Spinal cord (tissue), 10 donors: ENCODE results near the gene CBFA2T3. TPM values are rescaled to one million over a fixed set of nuclear protein-coding genes. Genes with fewer than 3 reads are reported as not detected.

Experiments used
- DNase-seq, 6 donors: peaks; one replicate each; pipeline versions ENCODE4 v3.0.0 to v3.0.0-alpha.2; 2013 to 2015; ENCODE audit warnings: low spot score in 6 of 6, low read depth in 4 of 6
- H3K27ac ChIP-seq: one replicate; pipeline ENCODE4 v1.5.1; 2013; ENCODE audit warnings: low read depth, low read length, control low read depth
- H3K27me3 ChIP-seq: one replicate; pipeline ENCODE4 v1.6.1; 2013; ENCODE audit warnings: low read length; ENCODE audit not compliant: control insufficient read depth, insufficient read depth
- H3K36me3 ChIP-seq: one replicate; pipeline ENCODE4 v1.6.1; 2013; ENCODE audit warnings: low read length; ENCODE audit not compliant: control insufficient read depth, insufficient read depth
- H3K4me1 ChIP-seq: one replicate; pipeline ENCODE4 v1.6.1; 2013; ENCODE audit warnings: low read length; ENCODE audit not compliant: control insufficient read depth, insufficient read depth
- H3K4me3 ChIP-seq: one replicate; pipeline ENCODE4 v1.5.1; 2013; ENCODE audit warnings: low read depth, low read length, control low read depth
- H3K9me3 ChIP-seq: one replicate; pipeline ENCODE4 v1.6.1; 2013; ENCODE audit warnings: low read length; ENCODE audit not compliant: control insufficient read depth, insufficient read depth
- WGBS: methylation state at CpG from one replicate; pipeline ENCODE4 v1.1.5; 2013; ENCODE audit warnings: missing lambda C conversion rate; ENCODE audit not compliant: insufficient coverage; 5-methylcytosine and 5-hydroxymethylcytosine counted together
- polyA plus RNA-seq, 2 donors: library from polyadenylated mRNA; unstranded; fragments of 120-200 nt; gene quantifications; one replicate each; pipeline ENCODE4 v1.2.1, GENCODE V29; 2013; ENCODE audit not compliant: insufficient read length in 2 of 2
- total RNA-seq, 2 donors: library from RNA; depleted of rRNA in 1 of 2; stranded (reverse); fragments of 120-200 nt in 1 of 2; fragments of >200 nt in 1 of 2; gene quantifications; one replicate each; pipeline versions ENCODE4 v1.2.3 to v1.2.4, GENCODE V29; 2013 to 2014
- donor health status: healthy.

The CBFA2T3 gene
- total and polyA plus RNA-seq, 4 donors = 1.2 to 19.5 (median 11.0) TPM

GRCh38 chr16:88988980-88989811, 12.2 kb upstream of the CBFA2T3 start:
- H3K36me3 ChIP-seq = no peaks in the 10 kb centered on the region

GRCh38 chr16:88985521-88985920, 8.5 kb upstream of the CBFA2T3 start:
- 81% methylated on average over 13 of the region's 13 CpGs for WGBS
- no peak overlapping the region for H3K27ac ChIP-seq
- no peaks in the 10 kb centered on the region for H3K36me3 ChIP-seq
- DNase-seq = no peak
- no peaks in the 10 kb centered on the region for H3K9me3 ChIP-seq
- H3K4me3 ChIP-seq = no peak overlapping the region
- H3K27me3 ChIP-seq = no peaks in the 10 kb centered on the region
- peaks cover 11% of the 10 kb centered on the region for H3K4me1 ChIP-seq

More at GRCh38 chr16:88988980-88989811, 12.2 kb upstream of the CBFA2T3 start:
- Histone ChIP-seq H3K4me1 (peaks cover 24% of the 10 kb centered on the region), H3K4me3 (no peak overlapping the region), H3K27me3 (no peaks in the 10 kb centered on the region), H3K27ac (no peak overlapping the region), H3K9me3 (no peaks in the 10 kb centered on the region)
- 59% methylated on average over 44 of the region's 44 CpGs for WGBS
- DNase-seq = peak in 2 of 6 donors; percentile 62 to 84

- WGBS = 88% methylated on average over 28 of the region's 41 CpGs
- H3K36me3 ChIP-seq = no peaks in the 10 kb centered on the region
- H3K27me3 ChIP-seq = no peaks in the 10 kb centered on the region
- no peak overlapping the region for H3K27ac ChIP-seq
- H3K4me3 ChIP-seq = no peak overlapping the region
- no peaks in the 10 kb centered on the region for H3K9me3 ChIP-seq
- peaks cover 3% of the 10 kb centered on the region for H3K4me1 ChIP-seq
- no peak for DNase-seq
Observed at GRCh38 chr16:88983771-88984687, 7.0 kb upstream of the CBFA2T3 start.

- 85% methylated on average over 8 of the region's 11 CpGs for WGBS
- no peak for DNase-seq
- H3K36me3 ChIP-seq = no peaks in the 10 kb centered on the region
- H3K4me3 ChIP-seq = no peak overlapping the region
- H3K27ac ChIP-seq = no peak overlapping the region
- H3K4me1 ChIP-seq = peaks cover 5% of the 10 kb centered on the region
- H3K9me3 ChIP-seq = no peaks in the 10 kb centered on the region
- no peaks in the 10 kb centered on the region for H3K27me3 ChIP-seq
Observed at GRCh38 chr16:88983165-88983564, 6.2 kb upstream of the CBFA2T3 start.

- Histone ChIP-seq H3K36me3 (no peaks in the 10 kb centered on the region), H3K4me3 (no peak overlapping the region), H3K9me3 (no peaks in the 10 kb centered on the region), H3K27me3 (no peaks in the 10 kb centered on the region), H3K4me1 (peaks cover 10% of the 10 kb centered on the region), H3K27ac (no peak overlapping the region)
- no peak for DNase-seq
- 75% methylated on average over 18 of the region's 25 CpGs for WGBS
Observed at GRCh38 chr16:88982286-88983084, 5.5 kb upstream of the CBFA2T3 start.

- Histone ChIP-seq H3K4me1 (peaks cover 17% of the 10 kb centered on the region), H3K27me3 (no peaks in the 10 kb centered on the region)
- WGBS = 69% methylated on average over 2 of the region's 3 CpGs
Observed at GRCh38 chr16:88979353-88980015, 2.5 kb upstream of the CBFA2T3 start.

GRCh38 chr16:88978608-88979346, 1.8 kb upstream of the CBFA2T3 start:
- H3K4me3 ChIP-seq = no peak overlapping the region
- H3K27me3 ChIP-seq = no peaks in the 10 kb centered on the region
- H3K9me3 ChIP-seq = no peaks in the 10 kb centered on the region
- WGBS = 83% methylated on average over 17 of the region's 21 CpGs
- H3K27ac ChIP-seq = no peak overlapping the region
- no peaks in the 10 kb centered on the region for H3K36me3 ChIP-seq
- peaks cover 17% of the 10 kb centered on the region for H3K4me1 ChIP-seq
- no peak for DNase-seq

More at GRCh38 chr16:88979353-88980015, 2.5 kb upstream of the CBFA2T3 start:
- Histone ChIP-seq H3K27ac (no peak overlapping the region), H3K36me3 (no peaks in the 10 kb centered on the region), H3K4me3 (no peak overlapping the region), H3K9me3 (no peaks in the 10 kb centered on the region)
- no peak for DNase-seq

- DNase-seq = no peak
- no peaks in the 10 kb centered on the region for H3K27me3 ChIP-seq
- H3K9me3 ChIP-seq = no peaks in the 10 kb centered on the region
- H3K27ac ChIP-seq = no peak overlapping the region
- WGBS = 73% methylated on average over 26 of the region's 27 CpGs
- H3K4me1 ChIP-seq = peaks cover 18% of the 10 kb centered on the region
- no peaks in the 10 kb centered on the region for H3K36me3 ChIP-seq
- H3K4me3 ChIP-seq = no peak overlapping the region
Observed at GRCh38 chr16:88977812-88978607, 1.0 kb upstream of the CBFA2T3 start.
